Activated CD4-positive, alpha-beta T cell treated with anti-CD3 and anti-CD28 coated beads, Interleukin-2, amount 50 U/mL, for 4 hours (primary cell): Measurements from ENCODE around the gene FBXW4.

Experiments used
- DNase-seq, 2 experiments: peaks; one replicate each; pipeline ENCODE4 v3.0.0-alpha.2; 2020

FBXW4 gene

DNA sequence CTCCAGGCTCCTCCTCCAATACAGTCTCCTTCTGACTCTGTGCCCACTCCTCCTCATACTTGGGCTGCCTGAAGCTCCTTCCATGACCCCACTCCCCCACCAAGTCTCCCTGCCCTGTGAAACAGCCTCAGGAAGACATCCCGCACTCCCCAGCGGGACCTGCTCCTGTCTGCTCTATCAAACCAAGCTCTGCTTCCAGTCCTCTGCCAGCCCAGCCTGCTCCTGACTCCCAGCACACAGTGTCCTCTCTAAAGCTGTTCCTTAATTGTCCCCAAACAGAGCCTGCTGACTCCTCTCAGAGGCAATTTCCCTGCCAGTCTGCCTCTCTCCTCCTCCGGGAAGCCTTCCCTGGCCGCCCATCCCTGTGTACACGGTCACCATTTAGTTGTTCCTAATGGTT, 116.8 kb downstream of the FBXW4 start:
- DNase-seq, result no peak

DNA sequence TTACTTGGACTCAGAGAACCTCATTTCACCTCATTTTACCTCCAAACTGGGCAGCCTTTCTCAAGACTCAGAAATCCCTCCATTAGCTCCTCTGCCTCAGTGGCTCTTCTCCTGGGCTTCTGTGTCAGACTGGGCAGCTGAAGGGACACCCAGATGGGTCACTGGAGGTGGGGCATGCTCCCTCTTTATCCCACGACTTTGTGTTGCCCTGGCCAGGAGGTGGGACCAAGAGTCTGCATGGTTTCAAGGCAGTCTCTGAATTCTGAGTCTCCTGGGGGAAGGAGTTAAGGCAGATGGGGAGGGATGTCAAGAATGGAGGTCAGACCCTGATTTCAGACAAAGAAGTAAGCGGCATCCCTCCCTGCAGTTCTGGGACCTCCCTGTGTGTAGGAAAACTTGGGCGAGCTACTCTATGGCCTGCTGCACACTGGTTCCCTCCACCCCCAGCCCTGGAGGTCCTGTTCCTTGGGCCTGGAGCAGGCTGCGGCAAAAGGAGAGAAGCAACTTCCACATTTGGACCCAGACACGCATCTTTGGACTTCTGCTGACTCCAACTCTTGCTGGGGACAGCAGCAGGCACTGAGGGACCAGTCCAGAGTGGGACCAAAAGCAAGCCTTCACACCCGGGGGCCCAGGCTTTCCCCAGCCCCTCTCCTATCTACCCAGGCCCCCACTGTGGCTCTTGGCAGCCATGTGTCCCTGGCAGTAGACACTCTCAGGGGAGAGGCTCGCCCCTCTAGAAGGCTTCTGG, 117.7 kb downstream of the FBXW4 start:
- DNase-seq, result no peak

DNA sequence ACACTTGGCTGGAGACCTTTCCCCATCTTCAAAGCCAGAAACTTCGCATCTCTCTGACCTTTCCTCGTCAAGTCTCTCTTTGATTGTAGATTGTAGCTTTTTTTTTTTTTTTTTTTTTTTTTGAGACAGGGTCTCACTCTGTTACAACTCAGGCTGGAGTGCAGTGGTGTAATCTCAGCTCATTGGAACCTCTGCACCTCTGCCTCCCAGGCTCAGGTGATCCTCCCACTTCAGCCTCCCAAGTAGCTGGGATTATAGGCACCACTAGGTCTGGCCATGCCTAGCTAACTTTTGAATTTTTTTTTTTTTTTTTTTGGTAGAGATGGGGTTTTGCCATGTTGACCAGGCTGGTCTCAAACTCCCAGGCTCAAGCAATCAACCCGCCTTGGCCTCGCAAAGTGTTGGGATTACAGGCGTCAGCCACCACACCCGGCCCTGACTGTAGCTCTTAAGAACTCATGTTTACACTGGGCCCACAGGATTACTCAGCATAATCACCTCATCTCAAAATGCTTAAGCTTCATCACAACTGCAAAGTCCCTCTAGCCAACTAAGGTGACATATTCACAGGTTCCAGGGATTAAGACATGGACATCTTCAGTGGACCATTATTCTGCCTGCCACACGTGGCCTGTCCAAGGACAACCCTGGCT, 118.6 kb downstream of the FBXW4 start:
- no peak for DNase-seq

DNA sequence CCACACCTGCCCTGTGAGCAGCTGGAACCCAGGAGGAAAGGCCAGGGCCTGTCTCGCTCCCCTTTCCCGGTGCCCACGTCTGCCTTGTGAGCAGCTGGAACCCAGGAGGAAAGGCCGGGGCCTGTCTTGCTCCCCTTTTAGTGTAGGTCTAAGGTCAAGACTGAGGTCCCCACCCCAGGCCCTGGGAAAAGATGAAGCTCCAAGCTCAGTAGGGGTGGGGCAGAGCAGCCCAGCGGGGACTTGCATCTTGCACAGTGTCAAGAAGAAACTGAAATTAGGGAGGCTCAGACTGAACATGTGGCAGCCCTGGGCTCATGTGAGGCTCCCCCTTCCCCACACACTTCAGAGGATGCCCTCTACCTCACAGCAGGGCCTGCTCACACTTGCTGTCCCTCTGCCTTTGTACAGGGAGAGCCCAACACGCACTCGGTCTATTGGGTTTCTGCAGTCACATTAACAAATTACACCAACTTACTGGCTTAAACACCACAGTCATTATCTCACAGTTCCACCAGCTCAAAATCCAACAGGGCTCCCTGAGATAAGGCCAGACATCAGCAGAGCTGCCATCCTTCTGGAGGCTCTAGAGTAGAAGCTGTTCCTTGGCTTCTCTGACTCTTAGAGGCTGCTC, 119.3 kb downstream of the FBXW4 start:
- DNase-seq, result no peak

DNA sequence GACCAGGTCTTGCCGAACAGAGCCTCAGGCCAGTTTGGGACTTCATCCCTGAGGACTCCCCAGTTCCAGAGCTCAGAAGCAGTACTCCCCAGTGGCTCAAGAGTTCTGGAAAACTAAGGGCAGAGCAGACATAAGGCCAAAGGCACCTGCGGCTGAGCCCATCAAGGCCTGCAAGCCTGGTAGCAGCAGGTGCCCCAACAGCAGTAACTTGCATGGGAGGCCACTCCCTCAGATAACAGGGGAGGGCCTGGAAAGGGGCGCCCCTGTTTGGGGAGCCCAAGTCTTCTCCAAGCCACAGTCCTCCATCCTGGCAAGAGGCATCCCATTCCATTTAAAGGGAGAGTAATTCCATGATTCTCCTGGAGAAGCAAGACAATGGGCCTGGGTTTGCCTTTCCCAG, 119.9 kb downstream of the FBXW4 start:
- DNase-seq, result no peak

DNA sequence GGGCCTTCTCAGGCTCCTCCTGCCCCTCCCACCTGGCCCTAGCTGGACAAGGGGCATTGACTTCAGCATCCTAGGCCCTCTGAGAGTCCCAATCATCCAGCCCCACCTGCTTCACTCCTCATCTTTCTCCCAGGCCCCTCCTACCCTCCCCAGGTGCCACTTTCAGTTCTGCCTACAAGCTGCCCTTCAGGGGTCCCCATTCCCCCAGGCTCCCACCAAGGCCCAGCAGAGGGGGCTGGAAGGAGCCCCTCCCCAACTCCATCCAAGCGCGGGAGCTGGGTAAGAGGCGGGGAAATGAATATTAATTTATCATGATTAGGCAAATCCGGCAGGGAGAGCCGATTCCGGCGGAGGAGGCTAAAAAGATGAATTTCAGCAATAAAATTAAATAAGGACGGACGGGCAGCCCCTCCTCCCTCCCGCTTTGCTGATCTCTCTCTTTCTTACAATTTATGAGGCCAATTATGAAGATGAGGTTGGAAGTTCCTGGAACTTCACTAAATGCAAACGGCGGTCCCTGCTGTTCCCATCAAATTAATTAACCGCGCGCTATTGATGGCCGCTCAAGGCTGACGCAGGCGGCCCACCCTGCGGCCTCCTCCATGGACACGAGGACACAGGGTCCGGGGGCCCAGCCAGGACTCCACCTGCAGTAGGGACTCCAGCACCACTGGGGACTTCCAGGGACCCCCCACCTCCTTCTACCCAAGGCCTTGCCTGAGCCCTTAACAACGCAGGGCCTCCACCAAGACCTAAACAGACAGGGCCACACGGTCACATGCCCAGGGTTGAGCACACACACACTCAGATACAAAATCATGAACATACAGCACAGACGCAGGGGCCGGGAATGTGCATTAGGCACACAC, 120.9 kb downstream of the FBXW4 start:
- DNase-seq, result no peak

DNA sequence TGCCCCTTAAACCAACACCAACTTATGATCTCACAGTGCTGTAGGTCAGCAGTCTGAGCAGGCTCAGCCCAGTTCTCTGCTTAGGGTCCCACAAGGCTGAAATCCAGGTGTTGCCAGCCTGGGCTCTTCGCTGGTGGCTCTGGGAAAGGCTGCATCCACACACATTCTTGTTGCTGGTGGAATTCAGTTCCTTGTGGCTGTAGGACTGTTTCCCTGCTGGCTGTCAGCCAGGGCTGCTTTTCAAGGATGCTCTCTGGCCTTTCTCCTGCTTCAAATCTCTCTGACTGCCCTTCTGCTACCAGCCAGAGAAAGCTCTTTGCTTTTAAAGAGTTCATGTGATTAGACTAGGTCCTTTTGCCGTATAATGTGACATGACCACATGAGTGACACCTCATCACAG, 122.2 kb downstream of the FBXW4 start:
- no peak for DNase-seq

DNA sequence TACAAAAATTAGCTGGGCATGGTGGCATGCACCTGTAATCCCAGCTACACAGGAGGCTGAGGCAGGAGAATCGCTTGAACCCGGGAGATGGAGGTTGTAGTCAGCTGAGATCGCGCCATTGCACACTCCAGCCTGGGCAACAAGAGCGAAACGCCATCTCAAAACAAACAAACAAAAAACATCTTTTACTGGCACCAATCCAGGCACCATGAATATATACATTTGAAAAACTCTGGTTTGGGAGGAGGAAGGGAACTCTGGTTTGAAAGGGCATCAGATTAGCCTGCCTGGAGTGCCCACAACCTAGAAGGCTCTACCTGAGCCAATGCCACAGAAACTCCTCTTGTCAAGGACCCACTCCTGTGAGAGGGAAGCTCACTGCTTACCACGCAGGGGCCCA, 122.8 kb downstream of the FBXW4 start:
- DNase-seq, result no peak

DNA sequence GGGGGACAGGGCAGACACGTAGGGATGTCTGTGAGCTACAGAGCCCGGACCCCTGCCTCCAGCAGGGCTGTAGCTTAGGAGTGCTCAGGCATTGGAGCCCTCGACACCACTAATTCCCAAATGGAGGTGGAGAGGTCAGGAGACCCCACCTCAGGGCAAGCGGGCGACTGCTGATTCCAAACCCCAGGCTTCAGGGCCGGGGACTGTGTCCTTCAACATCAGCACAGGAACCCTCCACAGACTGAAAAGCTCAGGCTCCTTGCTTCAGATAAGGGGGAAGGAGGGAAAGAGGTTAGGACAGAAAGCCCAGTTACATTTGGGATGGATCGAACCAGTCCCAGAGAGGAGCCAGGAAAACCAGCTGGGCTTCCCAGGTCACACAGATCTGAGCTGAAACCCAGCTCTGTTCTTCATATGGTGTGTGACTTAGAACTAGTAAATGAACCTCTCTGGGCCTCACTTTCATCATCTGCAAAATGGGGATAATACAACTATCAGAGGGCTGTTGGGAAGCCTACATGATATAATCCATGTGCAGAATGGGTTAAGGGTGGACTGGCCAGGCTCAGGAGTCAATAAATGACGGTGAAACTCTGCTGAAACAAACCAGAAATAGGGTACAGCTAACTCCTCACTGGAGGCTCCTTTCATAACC, 123.6 kb downstream of the FBXW4 start:
- no peak for DNase-seq

DNA sequence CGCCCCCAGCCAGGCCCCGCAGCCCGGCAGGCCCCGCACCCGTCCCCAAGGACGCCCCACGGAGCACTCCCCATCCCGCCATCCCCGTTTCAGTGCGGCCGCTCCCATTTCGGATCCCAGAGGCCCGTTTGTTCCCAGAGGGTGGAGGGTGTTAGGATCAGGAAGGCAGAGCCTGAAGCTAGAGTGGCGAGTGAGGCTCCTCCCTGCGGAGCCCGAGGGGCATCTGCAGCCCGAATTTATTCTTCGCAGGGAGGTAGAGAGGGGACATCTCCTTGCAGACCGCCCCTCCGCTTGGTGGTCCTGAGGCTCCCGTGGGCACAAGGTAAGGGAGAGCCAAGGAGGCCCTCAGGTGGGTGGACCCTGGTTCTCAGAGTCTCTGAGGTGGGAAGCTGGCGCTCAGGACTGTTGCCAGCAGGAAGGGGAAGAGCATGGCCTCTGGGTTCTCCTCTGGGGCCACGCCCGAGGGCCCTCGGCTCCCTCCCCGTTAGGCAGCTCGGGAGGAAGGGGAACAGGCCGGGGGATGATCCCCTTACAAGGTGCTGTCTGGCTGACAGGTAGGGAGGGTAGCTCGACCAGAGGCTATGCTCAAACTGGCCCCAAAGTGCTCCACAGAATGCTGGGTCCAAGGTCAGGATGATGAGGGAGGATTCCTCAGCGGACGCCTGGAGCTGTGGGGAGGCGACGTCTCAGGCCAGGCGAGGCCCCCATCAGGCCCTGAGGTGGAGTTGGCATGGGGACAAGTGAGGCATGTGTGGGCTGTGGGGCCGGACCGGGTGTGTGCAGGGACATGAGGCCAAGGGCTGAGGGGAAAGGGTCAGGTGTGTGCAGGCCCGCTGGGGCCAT, 124.3 kb downstream of the FBXW4 start:
- DNase-seq, result no peak

DNA sequence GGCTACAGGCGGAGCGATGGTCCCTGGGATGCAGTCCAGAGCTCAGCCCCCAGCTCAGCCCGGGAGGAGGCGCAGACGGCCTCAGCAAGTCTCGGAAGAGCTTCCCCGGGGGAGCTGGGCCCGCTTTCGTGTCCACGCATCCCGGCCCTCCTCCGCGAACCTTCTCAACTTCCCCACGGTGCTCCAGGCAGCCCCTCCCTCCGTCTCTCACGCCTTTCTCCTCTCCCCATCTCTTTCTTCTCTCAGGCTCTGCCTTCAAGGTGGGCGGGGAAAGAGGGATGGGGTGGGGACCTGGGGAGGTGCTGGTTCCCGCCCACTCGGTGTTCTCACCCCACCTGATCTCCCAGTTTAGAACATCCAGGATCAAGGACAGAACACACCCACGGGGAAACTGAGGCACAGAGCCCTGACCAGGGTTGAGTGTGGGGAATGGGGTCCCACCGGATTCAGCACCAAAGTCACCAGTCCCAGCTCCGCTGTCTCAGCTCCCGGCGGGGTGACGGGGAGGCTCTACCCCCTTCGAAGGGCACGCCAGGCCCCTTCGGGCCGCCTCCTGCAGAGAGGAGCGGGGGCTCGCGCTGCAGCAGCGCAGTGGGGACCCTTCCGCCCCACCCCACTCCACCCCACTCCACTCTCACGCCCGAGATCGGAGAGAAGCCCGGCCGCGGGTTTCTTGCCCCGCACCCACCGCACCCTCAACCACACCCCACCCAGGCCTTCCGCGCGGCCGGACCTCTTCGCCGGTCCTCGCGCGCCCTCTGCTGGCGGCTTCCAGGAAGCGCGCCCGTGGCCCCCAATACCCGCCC, 125.1 kb downstream of the FBXW4 start:
- DNase-seq, result peak; percentile 67

DNA sequence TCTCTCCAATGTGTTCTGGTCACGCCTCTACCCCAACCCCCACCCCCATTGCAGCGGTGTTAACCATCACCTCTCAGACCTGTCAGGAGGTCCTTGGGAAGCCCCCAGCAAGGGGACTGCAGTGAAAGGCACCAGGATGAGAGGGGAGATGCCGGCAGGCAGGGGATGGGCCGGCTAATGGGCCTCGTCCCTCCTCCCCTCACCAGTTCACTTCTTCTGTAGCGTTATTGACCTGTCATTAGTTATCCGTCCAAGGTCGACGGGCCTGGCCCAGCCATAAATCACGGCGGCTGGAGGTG, 125.7 kb downstream of the FBXW4 start:
- DNase-seq, result no peak

DNA sequence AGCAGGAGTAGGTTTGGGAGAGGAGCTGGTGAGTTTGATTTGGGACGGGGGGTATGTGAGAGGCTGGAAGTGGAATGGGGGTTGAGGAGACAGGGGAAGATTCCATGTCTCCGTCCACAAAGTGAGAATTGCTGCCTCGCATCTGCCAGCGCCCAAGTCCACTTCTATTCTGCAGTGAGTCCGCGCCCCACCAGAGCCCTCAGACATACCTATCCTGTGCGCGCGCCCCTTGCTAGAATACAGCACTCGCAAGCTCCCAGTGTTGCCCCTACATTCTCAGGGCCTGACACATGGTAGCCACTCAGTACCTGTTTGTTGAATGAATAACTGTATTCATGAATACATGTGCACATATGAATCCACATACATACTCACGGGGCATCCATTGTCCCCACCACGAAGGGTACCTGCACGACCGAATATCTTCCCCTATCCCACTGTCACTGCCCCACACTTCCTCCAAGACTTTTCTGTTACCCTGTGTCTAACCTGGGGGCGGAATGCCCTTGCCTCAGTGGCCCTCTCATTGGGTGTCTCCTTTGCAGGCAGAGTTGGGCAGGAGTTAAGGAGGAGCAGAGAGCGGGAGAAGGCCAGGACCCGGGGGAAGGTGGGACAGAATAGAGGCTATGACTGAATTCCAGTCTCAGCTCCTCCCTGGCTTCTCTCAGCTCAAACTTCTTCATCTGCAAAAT, 126.8 kb downstream of the FBXW4 start:
- no peak for DNase-seq

DNA sequence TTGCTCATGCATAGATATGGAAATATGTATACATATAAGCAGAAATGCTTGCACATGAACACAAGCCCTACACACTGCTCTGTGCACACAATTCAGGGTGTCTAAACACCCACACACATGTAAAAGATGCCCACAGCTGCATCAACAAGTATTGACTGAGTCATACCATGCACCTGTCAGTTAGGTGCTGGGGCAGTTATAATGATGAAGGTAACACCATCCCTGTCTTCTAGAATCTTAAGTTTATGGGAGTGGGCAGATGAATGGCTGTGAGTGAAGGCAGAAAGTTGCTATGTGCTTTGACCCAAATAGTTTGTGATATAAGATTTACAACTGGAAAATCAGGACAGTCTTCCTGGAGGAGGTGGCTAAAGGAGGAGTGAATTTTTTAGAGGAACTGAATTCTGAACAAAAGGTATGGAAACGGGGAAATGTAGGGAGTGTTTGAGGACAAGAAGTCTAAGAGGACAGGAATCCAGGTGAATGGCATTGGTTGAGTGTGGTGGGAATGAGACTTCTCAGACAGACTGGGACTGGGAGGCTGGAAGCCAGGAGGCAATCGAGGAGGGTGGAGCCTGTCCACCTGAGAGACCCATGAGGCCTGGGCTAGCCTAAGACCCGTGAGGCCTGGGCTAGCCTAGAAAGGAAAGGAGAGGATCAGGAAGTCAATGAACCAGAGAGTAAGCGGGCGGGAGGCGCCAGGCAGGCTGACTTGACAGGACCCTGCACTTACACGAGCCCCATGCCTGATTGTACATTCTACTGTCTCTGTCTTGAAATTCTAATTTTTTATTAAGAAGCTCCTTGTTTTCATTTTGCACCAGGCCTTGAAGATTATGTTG, 127.6 kb downstream of the FBXW4 start:
- DNase-seq, result no peak

DNA sequence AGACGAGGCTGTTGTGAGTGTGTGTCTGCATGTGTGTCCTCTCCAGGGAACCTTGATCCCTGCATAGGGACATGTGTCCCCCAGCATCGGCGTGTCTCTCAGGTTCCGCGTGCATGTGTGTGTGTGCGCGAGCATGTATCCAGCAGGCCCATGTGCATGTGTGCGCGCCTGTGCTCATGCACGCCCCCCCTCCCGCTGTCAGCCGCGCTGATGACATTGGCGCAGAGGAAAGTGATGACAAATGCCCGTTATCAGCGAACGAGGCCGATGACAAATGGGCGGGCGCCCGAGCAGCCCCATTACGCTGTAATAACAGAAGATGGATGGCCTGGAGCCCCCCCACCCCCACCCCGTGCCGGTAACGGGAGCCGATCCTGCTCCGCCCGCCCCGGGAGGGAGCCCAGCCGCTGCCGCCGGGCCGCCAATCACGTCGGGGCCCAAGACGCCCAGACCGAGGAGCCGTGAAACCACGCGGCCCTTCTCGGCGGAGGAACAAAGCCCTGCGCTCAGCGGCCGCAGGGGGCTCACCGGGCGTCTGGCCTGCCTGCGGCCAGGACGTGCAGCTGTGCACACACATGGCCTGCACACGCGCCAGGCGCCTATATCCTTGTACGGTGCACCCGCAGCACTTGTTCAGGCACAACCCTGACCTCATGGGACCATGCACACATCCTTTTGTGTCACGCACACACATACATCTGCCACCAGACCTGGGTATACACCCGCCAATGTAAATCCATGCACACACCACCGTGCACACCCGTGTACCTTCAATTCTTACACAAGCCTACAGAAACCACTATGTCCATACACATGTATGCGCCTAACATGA, 128.4 kb downstream of the FBXW4 start:
- no peak for DNase-seq

DNA sequence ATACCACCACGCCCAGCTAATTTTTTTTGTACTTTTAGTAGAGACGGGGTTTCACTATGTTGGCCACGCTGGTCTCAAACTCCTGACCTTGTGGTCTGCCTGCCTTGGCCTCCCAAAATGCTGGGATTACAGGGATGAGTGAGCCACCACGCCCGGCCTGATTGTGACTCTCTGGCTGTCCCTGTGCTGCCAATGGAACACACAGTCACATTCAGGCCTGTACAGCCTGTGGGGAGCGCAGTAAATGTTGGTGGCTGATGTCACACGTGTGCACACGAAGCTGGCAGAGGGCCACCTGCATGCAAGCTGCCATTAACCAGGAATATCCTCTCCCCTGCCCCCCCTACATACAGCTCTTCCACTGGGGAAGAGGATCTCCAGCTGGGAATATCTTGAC, 129.0 kb downstream of the FBXW4 start:
- DNase-seq, result no peak

DNA sequence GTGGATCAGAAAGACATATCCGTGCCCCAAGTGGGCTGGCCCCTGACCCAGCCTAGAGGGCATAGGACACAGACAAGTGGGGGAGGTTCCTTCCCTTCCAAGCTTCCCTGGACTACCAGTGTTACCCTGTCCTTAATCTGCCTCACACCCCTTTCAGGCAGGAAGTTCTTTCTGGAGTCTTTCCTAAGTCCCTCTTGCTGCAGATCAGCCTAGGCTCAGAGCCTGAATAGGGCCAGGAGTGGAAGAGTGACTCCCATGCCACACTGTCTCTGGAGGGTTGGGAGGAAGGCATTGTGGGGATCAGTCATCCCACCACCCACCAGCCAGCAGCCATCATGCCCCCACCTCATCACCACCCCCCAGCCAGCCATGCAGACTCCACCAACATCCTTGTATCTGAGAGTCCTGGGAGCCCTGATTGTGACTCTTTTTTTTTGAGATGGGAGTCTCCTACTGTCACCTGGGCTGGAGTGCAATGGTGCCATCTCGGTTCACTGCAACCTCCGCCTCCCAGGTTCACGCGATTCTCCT, 129.5 kb downstream of the FBXW4 start:
- no peak for DNase-seq

DNA sequence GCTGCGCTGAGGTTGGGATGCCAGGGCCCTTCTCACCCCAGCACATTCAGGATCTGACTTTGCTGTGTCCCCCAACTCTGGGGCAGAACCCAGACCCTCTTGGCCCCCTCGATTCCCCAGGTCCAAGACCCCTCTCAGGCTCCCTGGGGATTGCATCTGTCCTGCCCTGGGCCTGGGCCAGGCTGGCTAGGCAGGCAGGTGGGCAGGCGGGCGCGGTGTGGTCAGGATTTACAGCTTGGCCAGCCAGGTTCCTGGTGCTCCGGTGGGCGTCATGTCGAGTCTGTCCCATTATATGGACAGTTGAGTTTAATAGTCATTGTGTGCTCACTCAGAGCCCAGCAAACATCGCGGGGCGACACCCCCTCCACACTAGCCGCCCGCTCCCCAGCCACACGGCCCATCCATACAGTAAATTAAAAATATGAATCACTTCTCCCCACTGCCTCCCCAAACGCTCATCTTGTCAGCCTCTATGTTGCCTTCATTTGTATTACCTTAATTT, 130.4 kb downstream of the FBXW4 start:
- DNase-seq, result no peak
